Esophagus (tissue), 2 donors: ENCODE measurements around the gene HSPA9. TPM values are rescaled to one million over a fixed set of nuclear protein-coding genes. Genes with fewer than 3 reads are reported as not detected.

Experiments used
- H3K27ac ChIP-seq, 2 donors: one replicate each; pipeline ENCODE4 v1.5.1; 2013; ENCODE audit warnings: low read depth in 2 of 2, mild to moderate bottlenecking in 2 of 2, inconsistent platforms in 1 of 2, low read length in 1 of 2, moderate library complexity in 1 of 2
- H3K27me3 ChIP-seq, 2 donors: one replicate each; pipeline ENCODE4 v1.6.1; 2013; ENCODE audit warnings: low read length in 2 of 2, control low read depth in 1 of 2, mild to moderate bottlenecking in 1 of 2; ENCODE audit not compliant: insufficient read depth in 2 of 2, control insufficient read depth in 1 of 2
- H3K36me3 ChIP-seq, 2 donors: one replicate each; pipeline ENCODE4 v1.6.1; 2013; ENCODE audit warnings: low read length in 1 of 2; ENCODE audit not compliant: control insufficient read depth in 2 of 2, insufficient read depth in 2 of 2
- H3K4me1 ChIP-seq, 2 donors: one replicate each; pipeline ENCODE4 v1.6.1; 2013; ENCODE audit warnings: low read length in 1 of 2; ENCODE audit not compliant: control insufficient read depth in 2 of 2, insufficient read depth in 2 of 2
- H3K4me3 ChIP-seq, 2 donors: one replicate each; pipeline ENCODE4 v1.5.1; 2013; ENCODE audit warnings: low read length in 2 of 2, mild to moderate bottlenecking in 2 of 2, low read depth in 1 of 2, moderate library complexity in 1 of 2
- H3K9me3 ChIP-seq, 2 donors: one replicate each; pipeline ENCODE4 v1.6.1; 2013; ENCODE audit warnings: mild to moderate bottlenecking in 2 of 2, low read depth in 1 of 2, low read length in 1 of 2, moderate library complexity in 1 of 2; ENCODE audit not compliant: control insufficient read depth in 2 of 2, insufficient read depth in 1 of 2
- WGBS, 2 donors: extraction: QIAGEN DNeasy Blood & Tissue Kit; methylation state at CpG; one replicate each; pipeline ENCODE4 v1.1.7; 2013; 5-methylcytosine and 5-hydroxymethylcytosine counted together
- polyA plus RNA-seq, 2 donors: library from polyadenylated mRNA; stranded (reverse); fragments of 200-250 nt; gene quantifications; one replicate each; pipeline ENCODE4 v1.2.3, GENCODE V29; 2013
- donor health status: healthy with polysubstance abuse.
- donor health status: Bipolar disorder and iron deficiency.

Gene HSPA9
- polyA plus RNA-seq, 2 donors, result 78.5 to 111 TPM

DNA sequence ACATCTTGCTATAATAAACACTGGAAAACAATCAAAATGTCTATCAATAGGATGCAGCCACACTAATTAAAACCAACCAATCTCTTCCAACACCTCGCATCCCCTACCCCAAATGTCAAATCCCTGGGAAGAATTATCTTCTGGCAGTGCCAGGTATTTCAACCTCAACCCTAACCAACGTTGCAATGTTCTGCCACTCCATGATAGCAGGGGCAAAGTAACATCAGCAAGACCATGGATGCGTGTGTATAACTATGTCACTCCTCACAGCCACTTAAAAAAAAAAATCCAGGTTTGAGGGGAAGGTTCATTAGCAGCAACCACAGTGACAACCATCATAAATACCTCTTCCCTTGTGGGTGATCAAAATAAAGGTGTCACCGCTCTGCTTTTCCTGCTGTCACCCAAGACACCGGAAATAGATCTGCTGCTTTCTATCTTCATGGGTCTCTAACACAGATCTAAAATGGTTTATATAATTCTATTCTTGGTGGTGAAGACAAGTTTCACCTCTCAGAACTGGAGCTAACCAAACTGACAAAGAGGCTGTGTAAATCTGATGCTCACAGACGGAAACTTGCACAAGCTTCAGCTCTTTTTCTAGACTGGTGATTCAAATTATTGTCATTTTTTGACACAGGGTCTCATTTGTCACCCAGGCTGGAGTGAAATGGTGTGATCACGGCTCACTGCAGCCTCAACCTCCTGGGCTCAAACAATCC is 9.9 kb downstream of the HSPA9 start:
- Histone ChIP-seq H3K4me3 (no peak overlapping the region), H3K9me3 (no peaks in the 10 kb centered on the region), H3K27ac (peak overlapping the region in 1 of 2 donors; percentile 2), H3K27me3 (no peaks in the 10 kb centered on the region), H3K36me3 (peaks cover 19 to 25% of the 10 kb centered on the region in 2 donors), H3K4me1 (no peaks in the 10 kb centered on the region)
- WGBS, 2 donors, result 82 to 83% methylated on average over 7 of the region's 7 CpGs

DNA sequence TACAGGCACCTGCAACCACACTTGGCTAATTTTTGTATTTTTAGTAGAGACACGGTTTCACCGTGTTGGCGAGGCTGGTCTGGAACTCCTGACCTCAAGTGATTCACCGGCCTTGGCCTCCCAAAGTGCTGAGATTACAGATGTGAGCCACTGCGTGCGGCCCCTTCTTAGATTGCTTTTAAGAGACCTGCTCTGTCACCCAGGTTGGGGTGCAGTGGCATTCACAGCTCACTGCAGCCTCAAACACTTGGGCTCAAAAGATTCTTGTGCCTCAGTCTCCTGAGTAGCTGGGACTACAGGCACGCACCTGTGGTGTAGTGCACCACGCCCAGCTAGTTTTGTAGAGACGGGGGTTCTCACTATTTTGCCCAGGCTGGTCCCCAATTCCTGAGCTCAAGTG is 11.0 kb downstream of the HSPA9 start:
- peaks cover 13 to 28% of the 10 kb centered on the region in 2 donors for H3K36me3 ChIP-seq
- 77 to 79% methylated on average over 9 of the region's 9 CpGs for WGBS, 2 donors
- H3K4me3 ChIP-seq, result no peak overlapping the region
- no peaks in the 10 kb centered on the region for H3K9me3 ChIP-seq
- H3K27me3 ChIP-seq, result no peaks in the 10 kb centered on the region
- no peaks in the 10 kb centered on the region for H3K4me1 ChIP-seq
- no peak overlapping the region for H3K27ac ChIP-seq

DNA sequence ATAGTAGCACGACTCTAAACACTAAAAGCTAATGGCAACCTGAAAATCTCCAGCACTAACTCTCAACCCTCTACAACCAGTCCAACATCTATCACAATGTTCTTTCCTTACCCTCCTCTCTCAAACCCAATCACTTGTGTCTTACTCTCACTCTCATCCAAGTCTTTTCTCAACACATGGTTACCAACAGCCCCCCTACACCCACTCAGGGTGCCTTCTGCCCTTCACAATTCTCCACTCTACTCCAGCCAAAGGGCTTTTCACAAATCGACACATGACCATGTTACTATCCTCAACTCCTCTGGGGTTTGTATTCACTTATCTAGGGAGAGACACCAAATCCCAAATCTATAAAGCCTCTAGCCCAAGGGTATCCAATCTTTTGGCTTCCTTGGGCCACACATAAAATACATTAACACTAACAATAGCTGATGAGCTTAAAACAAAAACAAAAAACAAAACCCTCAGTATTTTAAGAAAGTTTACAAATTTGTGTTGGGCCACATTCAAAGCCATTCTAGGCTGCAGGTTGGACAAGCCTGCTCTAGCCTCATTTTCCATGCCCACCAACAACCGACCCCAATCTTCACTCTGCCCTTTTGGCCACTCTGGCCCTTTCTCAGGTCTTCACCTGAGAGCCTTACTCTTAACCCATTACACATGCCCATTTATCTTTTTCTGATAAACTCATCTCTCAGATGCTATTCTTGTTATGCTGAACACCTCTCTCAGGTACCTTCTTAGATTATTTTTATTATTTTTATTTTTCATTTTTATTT is 11.7 kb downstream of the HSPA9 start:
- H3K27ac ChIP-seq, result no peak overlapping the region
- H3K27me3 ChIP-seq, result no peaks in the 10 kb centered on the region
- H3K9me3 ChIP-seq, result no peaks in the 10 kb centered on the region
- no peaks in the 10 kb centered on the region for H3K4me1 ChIP-seq
- no peak overlapping the region for H3K4me3 ChIP-seq
- H3K36me3 ChIP-seq, result peaks cover 15 to 31% of the 10 kb centered on the region in 2 donors
- WGBS, 2 donors, result 69 to 81% methylated on average over 3 of the region's 3 CpGs

DNA sequence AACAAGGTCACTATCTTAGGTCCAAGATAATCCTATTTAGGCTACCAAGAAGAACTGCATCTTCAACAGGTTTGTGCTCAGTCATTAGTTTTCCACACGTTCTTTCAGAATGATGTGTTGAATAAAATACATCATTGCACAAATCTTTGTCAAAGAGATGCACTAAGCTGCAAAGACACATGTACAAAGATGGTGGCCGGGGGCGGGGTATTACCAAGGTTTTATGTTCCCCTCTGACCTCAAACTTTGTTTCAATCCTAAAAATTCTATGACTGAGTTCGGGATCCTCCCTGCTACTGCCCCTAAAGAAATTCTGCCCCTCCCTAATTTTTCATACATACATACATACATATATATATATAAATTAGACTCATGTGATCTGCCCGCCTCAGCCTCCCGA is 14.2 kb downstream of the HSPA9 start:
- Histone ChIP-seq H3K36me3 (peaks cover 21 to 29% of the 10 kb centered on the region in 2 donors), H3K27ac (no peak overlapping the region), H3K27me3 (no peaks in the 10 kb centered on the region), H3K4me3 (no peak overlapping the region), H3K4me1 (no peaks in the 10 kb centered on the region), H3K9me3 (no peaks in the 10 kb centered on the region)
- WGBS, 2 donors, result 89 to 92% methylated on average over 6 of the region's 6 CpGs

- Histone ChIP-seq H3K9me3 (no peaks in the 10 kb centered on the region), H3K4me3 (peak overlapping the region in 1 of 2 donors; percentile 37), H3K36me3 (peaks cover 11 to 25% of the 10 kb centered on the region in 2 donors), H3K4me1 (no peaks in the 10 kb centered on the region), H3K27me3 (no peaks in the 10 kb centered on the region), H3K27ac (peak overlapping the region in 1 of 2 donors; percentile 10)
- WGBS, 2 donors, result 63 to 72% methylated on average over 7 of the region's 7 CpGs
These were observed 15.3 kb downstream of the HSPA9 start for GRCh38 chr5:138559937-138560336.

- 88 to 90% methylated on average over 2 of the region's 2 CpGs for WGBS, 2 donors
- Histone ChIP-seq H3K27ac (no peak overlapping the region), H3K27me3 (no peaks in the 10 kb centered on the region), H3K4me3 (no peak overlapping the region), H3K9me3 (no peaks in the 10 kb centered on the region), H3K4me1 (no peaks in the 10 kb centered on the region), H3K36me3 (peaks cover 11 to 19% of the 10 kb centered on the region in 2 donors)
These were observed 17.5 kb downstream of the HSPA9 start for GRCh38 chr5:138557677-138558076.

GRCh38 chr5:138554143-138554542 is 21.1 kb downstream of the HSPA9 start:
- no peak overlapping the region for H3K27ac ChIP-seq
- H3K4me3 ChIP-seq, result no peak overlapping the region
- no peaks in the 10 kb centered on the region for H3K9me3 ChIP-seq
- no peaks in the 10 kb centered on the region for H3K4me1 ChIP-seq
- peaks cover 9 to 12% of the 10 kb centered on the region in 2 donors for H3K36me3 ChIP-seq
- WGBS, 2 donors, result 80 to 90% methylated on average over 1 of the region's 1 CpG
- H3K27me3 ChIP-seq, result no peaks in the 10 kb centered on the region

DNA sequence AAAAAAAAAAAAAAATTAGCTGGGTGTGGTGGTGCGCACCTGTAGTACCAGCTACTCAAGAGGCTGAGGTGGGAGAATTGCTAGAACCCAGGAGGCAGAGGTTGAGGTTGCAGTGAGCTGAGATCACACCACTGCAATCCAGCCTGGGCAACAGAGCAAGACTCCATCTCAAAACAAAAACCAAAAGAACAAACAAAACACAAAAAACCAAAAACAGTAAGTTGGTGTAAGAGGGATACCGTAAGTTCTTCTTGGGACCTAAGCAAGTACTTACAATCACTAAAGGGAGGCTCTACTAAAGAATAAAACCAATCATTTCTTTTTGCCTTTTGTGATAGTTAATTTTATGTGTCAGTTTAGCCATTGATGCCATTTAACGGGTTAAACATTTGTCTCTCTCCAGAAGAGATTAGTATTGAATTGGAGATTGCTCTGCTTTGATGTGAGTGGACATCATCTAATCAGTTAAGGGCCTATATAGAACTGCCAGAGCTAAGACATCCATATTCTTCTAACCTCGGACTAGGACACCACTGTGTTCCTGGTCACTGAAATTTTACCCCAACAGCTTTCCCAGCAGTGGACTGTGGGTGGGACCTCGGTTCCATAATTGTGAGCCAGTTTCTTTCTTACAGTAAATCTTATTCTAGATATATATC is 21.6 kb downstream of the HSPA9 start:
- no peak overlapping the region for H3K4me3 ChIP-seq
- no peak overlapping the region for H3K27ac ChIP-seq
- peaks cover 7 to 11% of the 10 kb centered on the region in 2 donors for H3K36me3 ChIP-seq
- no peaks in the 10 kb centered on the region for H3K27me3 ChIP-seq
- no peaks in the 10 kb centered on the region for H3K4me1 ChIP-seq
- 87 to 93% methylated on average over 5 of the region's 5 CpGs for WGBS, 2 donors
- no peaks in the 10 kb centered on the region for H3K9me3 ChIP-seq

- Histone ChIP-seq H3K27ac (no peak overlapping the region), H3K4me1 (no peaks in the 10 kb centered on the region), H3K27me3 (no peaks in the 10 kb centered on the region), H3K4me3 (no peak overlapping the region), H3K36me3 (peaks cover 2 to 11% of the 10 kb centered on the region in 2 donors), H3K9me3 (no peaks in the 10 kb centered on the region)
- WGBS, 2 donors, result 93 to 96% methylated on average over 4 of the region's 4 CpGs
These were observed 22.5 kb downstream of the HSPA9 start for GRCh38 chr5:138552657-138553056.
